IMR-90 (cell line): Measurements from ENCODE around the gene MMP21. TPM values are rescaled to one million over a fixed set of nuclear protein-coding genes. Genes with fewer than 3 reads are reported as not detected.

ENCODE experiments used
- ATAC-seq: fragments of 200-7000 bp; cut with Tn5 transposase; 2 replicates; pipeline ENCODE4 v1.9.1; 2020; ENCODE audit warnings: low read depth, mild to moderate bottlenecking, moderate library complexity
- BruUV-seq: library from RNA; stranded (reverse); fragments of 400-500 nt; replicated peaks from 2 replicates; lab custom pipeline; 2021; lab: Mats Ljungman, UMichigan
- CTCF ChIA-PET: fragments of 300-600 bp; formaldehyde crosslinking; extraction: SDS; loops from one replicate; lab custom pipeline; 2021; ENCODE audit warnings: antibody characterized with exemption; lab: Yijun Ruan, JAX
- POLR2A ChIA-PET: fragments of 300-600 bp; sonication (Branson Sonifier 250); formaldehyde crosslinking; loops from one replicate; lab custom pipeline; 2022; ENCODE audit warnings: antibody characterized with exemption; ENCODE audit not compliant: unreplicated experiment; lab: Charles Lee
- DNase-seq: peaks from one replicate; pipeline ENCODE4 v3.0.0; 2013
- H2AFZ ChIP-seq: replicated peaks from 2 replicates; pipeline ENCODE3; 2013; ENCODE audit warnings: low read length, mild to moderate bottlenecking; ENCODE audit not compliant: poor library complexity
- H2AK5ac ChIP-seq: 2 replicates; pipeline ENCODE4 v1.6.1; 2013; ENCODE audit warnings: low read depth, low read length, inconsistent platforms
- H2AK9ac ChIP-seq: replicated peaks from 2 replicates; pipeline ENCODE3; 2013; ENCODE audit warnings: mild to moderate bottlenecking, low read depth, low read length, moderate library complexity; ENCODE audit not compliant: poor library complexity
- H2BK120ac ChIP-seq: 2 replicates; pipeline ENCODE4 v1.6.1; 2013; ENCODE audit warnings: low read depth, low read length, inconsistent platforms
- H2BK15ac ChIP-seq: 3 replicates; pipeline ENCODE4 v1.6.1; 2013; ENCODE audit warnings: low read depth, low read length, inconsistent platforms
- H2BK20ac ChIP-seq: 2 replicates; pipeline ENCODE4 v1.6.1; 2013; ENCODE audit warnings: low read depth, mild to moderate bottlenecking, inconsistent platforms, low read length, moderate library complexity
- H2BK5ac ChIP-seq: 2 replicates; pipeline ENCODE4 v1.6.1; 2013; ENCODE audit warnings: mild to moderate bottlenecking, low read depth, low read length, inconsistent platforms; ENCODE audit not compliant: poor library complexity, severe bottlenecking
- H3K14ac ChIP-seq: replicated peaks from 2 replicates; pipeline ENCODE4 v1.6.1; 2013; ENCODE audit warnings: low read depth, low read length, inconsistent platforms
- H3K18ac ChIP-seq: 2 replicates; pipeline ENCODE4 v1.6.1; 2013; ENCODE audit warnings: low read depth, low read length, control low read depth
- H3K23ac ChIP-seq: 2 replicates; pipeline ENCODE4 v1.6.1; 2013; ENCODE audit warnings: low read depth, low read length, inconsistent platforms
- H3K27ac ChIP-seq: 2 replicates; pipeline ENCODE4 v1.5.1; 2013; ENCODE audit warnings: mild to moderate bottlenecking, control low read depth, low read length; ENCODE audit not compliant: insufficient read depth
- H3K27me3 ChIP-seq: 2 replicates; pipeline ENCODE4 v1.6.1; 2013; ENCODE audit warnings: low read length; ENCODE audit not compliant: control insufficient read depth, insufficient read depth
- H3K36me3 ChIP-seq: 2 replicates; pipeline ENCODE4 v1.6.1; 2013; ENCODE audit warnings: low read length, mixed read lengths; ENCODE audit not compliant: control insufficient read depth, insufficient read depth
- H3K4ac ChIP-seq: 2 replicates; pipeline ENCODE4 v1.6.1; 2013; ENCODE audit warnings: low read depth, low read length, inconsistent platforms
- H3K4me1 ChIP-seq: 2 replicates; pipeline ENCODE4 v1.6.1; 2013; ENCODE audit warnings: low read length, mixed read lengths; ENCODE audit not compliant: control insufficient read depth, insufficient read depth
- H3K4me2 ChIP-seq: 2 replicates; pipeline ENCODE4 v1.6.1; 2013; ENCODE audit warnings: low read depth, mild to moderate bottlenecking, control low read depth, low read length, moderate library complexity
- H3K4me3 ChIP-seq: 2 replicates; pipeline ENCODE4 v1.5.1; 2013; ENCODE audit warnings: low read depth, mild to moderate bottlenecking, control low read depth, low read length, moderate library complexity; ENCODE audit not compliant: insufficient read depth
- H3K56ac ChIP-seq: 2 replicates; pipeline ENCODE4 v1.6.1; 2013; ENCODE audit warnings: low read length, inconsistent platforms; ENCODE audit not compliant: insufficient read depth; ENCODE audit errors: extremely low read depth
- H3K79me1 ChIP-seq, 2 experiments: 2 replicates each; pipeline ENCODE4 v1.6.1; 2013; ENCODE audit warnings: low read length in 2 of 2, inconsistent platforms in 1 of 2, low read depth in 1 of 2
- H3K9ac ChIP-seq: 2 replicates; pipeline ENCODE4 v1.6.1; 2013; ENCODE audit warnings: low read depth, low read length, control low read depth
- H3K9me1 ChIP-seq: 2 replicates; pipeline ENCODE4 v1.6.1; 2013; ENCODE audit warnings: low read length, inconsistent platforms; ENCODE audit not compliant: insufficient read depth
- H3K9me3 ChIP-seq: 2 replicates; pipeline ENCODE4 v1.6.1; 2013; ENCODE audit warnings: low read length; ENCODE audit not compliant: control insufficient read depth, insufficient read depth
- H4K20me1 ChIP-seq: 2 replicates; pipeline ENCODE4 v1.6.1; 2013; ENCODE audit warnings: low read length, inconsistent platforms; ENCODE audit not compliant: insufficient read depth
- H4K5ac ChIP-seq: 2 replicates; pipeline ENCODE4 v1.6.1; 2013; ENCODE audit warnings: mild to moderate bottlenecking, low read depth, low read length, control low read depth
- H4K8ac ChIP-seq, 2 experiments: 2 replicates each; pipeline ENCODE4 v1.6.1; 2013; ENCODE audit warnings: low read depth in 2 of 2, low read length in 2 of 2, control low read depth in 1 of 2, inconsistent platforms in 1 of 2
- H4K91ac ChIP-seq: 2 replicates; pipeline ENCODE4 v1.6.1; 2013; ENCODE audit warnings: low read depth, low read length, inconsistent platforms; ENCODE audit not compliant: insufficient read depth
- BHLHE40 ChIP-seq: fragments of 150-350 bp; IDR thresholded peaks from 2 replicates; pipeline ENCODE4 v1.6.1; 2016; ENCODE audit warnings: mild to moderate bottlenecking, low read depth, low read length
- CEBPB ChIP-seq: IDR thresholded peaks from 2 replicates; pipeline ENCODE4 v1.6.1; 2012; ENCODE audit warnings: low read depth, low read length, improper control_type of control experiment
- CHD1 ChIP-seq: IDR thresholded peaks from 2 replicates; pipeline ENCODE4 v1.6.1; 2012; ENCODE audit warnings: low read depth, low read length, improper control_type of control experiment
- CTCF ChIP-seq: conservative IDR thresholded peaks from 2 replicates; pipeline ENCODE4 v1.5.1; 2012; ENCODE audit warnings: mild to moderate bottlenecking, low read depth, low read length, improper control_type of control experiment
- FOS ChIP-seq: fragments of 150-350 bp; IDR thresholded peaks from 2 replicates; pipeline ENCODE4 v1.6.1; 2016; ENCODE audit warnings: low read depth, low read length
- MAZ ChIP-seq: IDR thresholded peaks from 2 replicates; pipeline ENCODE4 v1.6.1; 2012; ENCODE audit warnings: low read depth, mild to moderate bottlenecking, low read length, improper control_type of control experiment, moderate library complexity, borderline replicate concordance
- NFE2L2 ChIP-seq: fragments of 150-350 bp; IDR thresholded peaks from 2 replicates; pipeline ENCODE4 v1.6.1; 2016; ENCODE audit warnings: low read depth, mild to moderate bottlenecking, low read length
- RAD21 ChIP-seq: IDR thresholded peaks from 2 replicates; pipeline ENCODE4 v1.6.1; 2012; ENCODE audit warnings: low read length, improper control_type of control experiment
- USF2 ChIP-seq: fragments of 150-350 bp; IDR thresholded peaks from 2 replicates; pipeline ENCODE4 v1.6.1; 2017; ENCODE audit warnings: mild to moderate bottlenecking, antibody characterized with exemption, low read length, low read depth
- WGBS, 2 experiments: methylation state at CpG; one replicate each; pipeline versions ENCODE4 v1.1.5 to v1.1.7; 2013; ENCODE audit warnings: missing lambda C conversion rate in 2 of 2; ENCODE audit not compliant: insufficient read length in 1 of 2; ENCODE audit errors: extremely low coverage in 2 of 2; 5-methylcytosine and 5-hydroxymethylcytosine counted together
- dilution Hi-C: fragments of 300-500 bp; cut with HindIII; formaldehyde crosslinking; loops from one replicate; pipeline ENCODE4 v1.14.3; 2018; ENCODE audit warnings: low sequenced_read_pairs; ENCODE audit not compliant: unreplicated experiment
- in situ Hi-C: fragments of 300-500 bp; cut with MboI; formaldehyde crosslinking; loops from 3 replicates; pipeline ENCODE4 v1.14.3; 2019; ENCODE audit warnings: low sequenced_read_pairs, inconsistent platforms, mixed read lengths
- intact Hi-C: fragments of 100-400 bp; cut with micrococcal nuclease; formaldehyde crosslinking; loops from 2 replicates; pipeline ENCODE4 v1.10.0; 2022
- polyA plus RNA-seq, 3 experiments: library from polyadenylated mRNA; depleted of rRNA; stranded (reverse); fragments of >200 nt; gene quantifications; 2 replicates each; pipeline ENCODE4 v1.2.3, GENCODE V29; 2012; ENCODE audit warnings: low replicate concordance in 1 of 3
- total RNA-seq: library from RNA; depleted of rRNA; stranded (reverse); fragments of >200 nt; gene quantifications from 2 replicates; pipeline ENCODE4 v1.2.3, GENCODE V29; 2012

The MMP21 gene
- total and polyA plus RNA-seq, 2 of the 4 experiments (the other 2 are of a cell fraction): not detected

GRCh38 chr10:125822878-125823662, 47.4 kb upstream of the MMP21 start, which contains the start of the genes BCCIP and UROS (continued):
- TF ChIP-seq USF2: no peak

GRCh38 chr10:125820701-125821100, 45.1 kb upstream of the MMP21 start:
- peaks cover 8% of the 10 kb centered on the region; the same call in 1 of the 2 replicates for H4K20me1 ChIP-seq
- H3K23ac ChIP-seq: no peak overlapping the region
- H3K18ac ChIP-seq: no peak overlapping the region
- no peak overlapping the region for H3K56ac ChIP-seq
- no peak overlapping the region for H3K14ac ChIP-seq
- DNase-seq: no peak
- peaks cover 3% of the 10 kb centered on the region for H3K36me3 ChIP-seq
- no peak overlapping the region for H2AK9ac ChIP-seq
- H2BK15ac ChIP-seq: no peak overlapping the region
- no peak overlapping the region for H3K4me3 ChIP-seq
- H2BK20ac ChIP-seq: no peak overlapping the region
- in situ Hi-C loops (no loop called here), dilution Hi-C loops (no loop called here), intact Hi-C loops (no loop called here)
- no peak overlapping the region for H4K5ac ChIP-seq
- no peaks in the 10 kb centered on the region for H3K27me3 ChIP-seq
- no peak for ATAC-seq
- ChIA-PET POLR2A (no interaction called here), CTCF (no interaction called here)
- no peak overlapping the region for H3K4me2 ChIP-seq
- no peak overlapping the region for H3K9ac ChIP-seq
- peaks cover 20 to 40% of the 10 kb centered on the region in 2 experiments for H3K79me1 ChIP-seq
- no peak overlapping the region for H3K4ac ChIP-seq
- H2AK5ac ChIP-seq: no peak overlapping the region
- peaks cover 6% of the 10 kb centered on the region; the same call in 1 of the 2 replicates for H3K4me1 ChIP-seq
- no peak overlapping the region for H4K8ac ChIP-seq
- no peak overlapping the region for H2AFZ ChIP-seq
- TF ChIP-seq FOS (no peak), USF2 (no peak), RAD21 (no peak), MAZ (no peak), CEBPB (no peak), CHD1 (no peak), NFE2L2 (no peak), BHLHE40 (no peak), CTCF (no peak)
- WGBS, 2 experiments: no CpG with 5 or more reads among the region's 1 CpG
- H2BK5ac ChIP-seq: no peak overlapping the region
- BruUV-seq: no TSS peak
- H3K27ac ChIP-seq: no peak overlapping the region
- no peaks in the 10 kb centered on the region for H3K9me3 ChIP-seq
- H3K9me1 ChIP-seq: no peaks in the 10 kb centered on the region
- no peak overlapping the region for H4K91ac ChIP-seq
- no peak overlapping the region for H2BK120ac ChIP-seq
